Small intestine (tissue), 7 donors: ENCODE results near the gene BATF3. TPM values are rescaled to one million over a fixed set of nuclear protein-coding genes. Genes with fewer than 3 reads are reported as not detected.

ENCODE experiments used
- DNase-seq, 2 donors: peaks; one replicate each; pipeline versions ENCODE4 v3.0.0 to v3.0.0-alpha.2; 2013
- FAIRE-seq: peaks from 2 replicates; lab custom pipeline; 2012; peaks lifted over from hg19 to GRCh38; lab: Jason Lieb, UNC
- H3K27ac ChIP-seq, 3 donors: one replicate each; pipeline ENCODE4 v1.5.1; 2013; ENCODE audit warnings: low read length in 2 of 3, mild to moderate bottlenecking in 2 of 3, control low read depth in 1 of 3, inconsistent platforms in 1 of 3, low read depth in 1 of 3, moderate library complexity in 1 of 3
- H3K27me3 ChIP-seq, 3 donors: one replicate each; pipeline ENCODE4 v1.6.1; 2013; ENCODE audit warnings: low read length in 3 of 3, inconsistent platforms in 1 of 3; ENCODE audit not compliant: control insufficient read depth in 3 of 3, insufficient read depth in 3 of 3
- H3K36me3 ChIP-seq, 3 donors: one replicate each; pipeline ENCODE4 v1.6.1; 2013; ENCODE audit warnings: low read length in 3 of 3, inconsistent platforms in 1 of 3, low read depth in 1 of 3, mild to moderate bottlenecking in 1 of 3, moderate library complexity in 1 of 3; ENCODE audit not compliant: control insufficient read depth in 3 of 3, insufficient read depth in 2 of 3
- H3K4me1 ChIP-seq, 3 donors: one replicate each; pipeline ENCODE4 v1.6.1; 2013; ENCODE audit warnings: low read length in 2 of 3, inconsistent platforms in 1 of 3, low read depth in 1 of 3, mild to moderate bottlenecking in 1 of 3, moderate library complexity in 1 of 3; ENCODE audit not compliant: control insufficient read depth in 3 of 3, insufficient read depth in 2 of 3
- H3K4me3 ChIP-seq, 3 donors: one replicate each; pipeline ENCODE4 v1.5.1; 2013; ENCODE audit warnings: low read length in 3 of 3, control low read depth in 1 of 3, inconsistent platforms in 1 of 3, low read depth in 1 of 3, mild to moderate bottlenecking in 1 of 3, moderate library complexity in 1 of 3
- H3K9me3 ChIP-seq, 2 donors: one replicate each; pipeline ENCODE4 v1.6.1; 2013; ENCODE audit warnings: low read depth in 1 of 2, low read length in 1 of 2; ENCODE audit not compliant: control insufficient read depth in 2 of 2, insufficient read depth in 1 of 2
- WGBS, 3 donors: extraction: QIAGEN DNeasy Blood & Tissue Kit; methylation state at CpG; one replicate each; pipeline ENCODE4 v1.1.7; 2013; 5-methylcytosine and 5-hydroxymethylcytosine counted together
- polyA plus RNA-seq, 4 donors: library from polyadenylated mRNA; stranded (reverse) in 3 of 4; unstranded in 1 of 4; fragments of 200-250 nt in 3 of 4; fragments of 120-200 nt in 1 of 4; gene quantifications; one replicate each; pipeline versions ENCODE4 v1.2.1 to v1.2.3, GENCODE V29; 2013
- donor health status: healthy with polysubstance abuse.
- donor health status: control.
- donor health status: control.
- donor health status: Bipolar disorder and iron deficiency.
- donor health status: healthy.

The BATF3 gene
- polyA plus RNA-seq, 4 donors = 1.5 to 3.8 (median 3.6) TPM; not detected in 1

DNA sequence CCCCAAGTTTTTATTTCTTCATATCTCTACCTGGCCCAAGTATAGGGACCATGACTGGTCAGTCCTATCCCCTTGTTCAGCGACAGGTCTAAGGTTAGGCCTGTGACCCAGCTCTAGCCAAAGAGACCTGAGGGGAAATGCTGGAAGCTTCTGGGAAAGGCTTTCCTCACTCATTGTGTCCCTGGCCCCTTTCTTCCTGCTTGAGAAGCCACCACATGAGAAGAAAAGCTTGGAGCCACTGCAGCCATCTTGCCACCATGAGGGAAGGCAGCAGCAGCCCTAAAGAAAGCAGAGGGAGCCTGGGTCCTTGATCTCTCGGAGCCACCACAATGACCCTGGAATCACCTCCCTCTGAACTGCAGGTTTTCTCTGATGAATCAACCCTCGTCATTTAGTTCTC, 47.7 kb downstream of the BATF3 start:
- no peak for DNase-seq
- FAIRE-seq = no peak
- Histone ChIP-seq H3K36me3 (no peaks in the 10 kb centered on the region), H3K27ac (no peak overlapping the region), H3K4me3 (no peak overlapping the region), H3K4me1 (peaks cover 0 to under 1% (median 0%) of the 10 kb centered on the region in 3 donors), H3K9me3 (no peaks in the 10 kb centered on the region), H3K27me3 (no peaks in the 10 kb centered on the region)
- 91 to 97% (median 94%) methylated on average over 3 of the region's 3 CpGs for WGBS, 3 donors

DNA sequence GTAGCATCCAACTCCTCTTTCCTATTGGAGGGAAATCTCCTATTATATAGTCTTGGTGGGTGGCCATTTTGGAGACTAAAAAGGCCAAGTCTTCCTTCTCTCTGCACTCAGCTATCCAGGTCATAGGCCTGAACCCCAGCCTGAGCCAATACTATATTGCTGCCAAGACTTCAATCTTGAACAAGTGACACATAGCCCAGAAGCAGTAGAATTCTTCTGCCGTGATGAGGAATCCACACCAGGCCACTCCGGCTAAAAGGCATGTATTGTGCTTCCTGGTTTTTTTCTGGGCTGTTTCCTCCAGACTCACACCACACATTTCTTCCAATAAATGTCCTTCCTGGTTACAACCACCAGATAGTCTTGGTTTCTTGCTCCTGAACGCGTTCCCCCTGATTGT, 48.1 kb downstream of the BATF3 start:
- H3K9me3 ChIP-seq = no peaks in the 10 kb centered on the region
- no peak overlapping the region for H3K4me3 ChIP-seq
- no peaks in the 10 kb centered on the region for H3K36me3 ChIP-seq
- FAIRE-seq (no peak), DNase-seq (no peak)
- H3K27ac ChIP-seq = no peak overlapping the region
- 83 to 89% (median 84%) methylated on average over 4 of the region's 4 CpGs for WGBS, 3 donors
- H3K27me3 ChIP-seq = no peaks in the 10 kb centered on the region
- H3K4me1 ChIP-seq = peaks cover 0 to 5% (median 0%) of the 10 kb centered on the region in 3 donors

DNA sequence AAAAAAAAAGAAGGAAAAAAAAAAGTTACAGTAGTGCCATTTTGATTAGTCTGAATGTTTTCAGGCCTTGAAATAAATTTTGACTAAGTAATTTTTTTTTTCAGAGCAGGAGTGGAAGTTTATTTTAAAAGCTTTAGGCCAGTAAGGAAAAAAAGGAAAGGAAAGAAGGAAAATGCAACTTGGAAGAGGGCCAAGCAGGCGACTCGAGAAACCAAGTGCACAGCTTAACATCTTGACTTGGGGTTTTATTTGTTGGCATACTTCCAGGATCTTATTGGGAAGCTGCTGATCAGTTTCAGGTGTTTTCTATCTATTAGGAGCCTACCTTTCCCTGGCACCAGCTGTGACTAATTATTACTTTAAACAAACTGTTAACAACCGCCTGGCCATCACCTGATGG, 49.4 kb downstream of the BATF3 start:
- DNase-seq = no peak
- 11 to 33% (median 25%) methylated on average over 3 of the region's 3 CpGs for WGBS, 3 donors

DNA sequence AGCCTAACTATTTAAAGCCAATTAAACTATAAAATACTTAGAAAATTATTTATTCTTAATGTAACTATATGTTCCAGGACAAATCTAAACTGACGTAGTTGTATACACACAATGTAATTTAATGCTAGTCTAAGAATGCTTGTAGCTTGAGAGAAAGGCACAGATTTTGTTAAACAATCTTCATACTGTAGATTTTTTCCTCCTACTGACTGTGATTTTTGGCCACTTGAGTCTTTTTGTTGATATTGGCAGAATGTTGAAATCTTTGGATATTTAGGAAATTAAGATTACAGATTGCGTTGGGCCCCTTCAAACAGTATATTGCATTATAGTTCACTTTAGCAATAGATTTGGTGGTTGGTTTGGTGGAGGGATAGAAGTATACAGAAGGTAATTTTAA, 50.6 kb downstream of the BATF3 start:
- DNase-seq = no peak
- no peak for FAIRE-seq
- H3K4me1 ChIP-seq = peaks cover 3 to 30% (median 6%) of the 10 kb centered on the region in 3 donors
- H3K4me3 ChIP-seq = no peak overlapping the region
- no peaks in the 10 kb centered on the region for H3K27me3 ChIP-seq
- no peaks in the 10 kb centered on the region for H3K9me3 ChIP-seq
- H3K27ac ChIP-seq = no peak overlapping the region
- no peaks in the 10 kb centered on the region for H3K36me3 ChIP-seq
- WGBS, 3 donors = 75 to 92% (median 85%) methylated on average over 2 of the region's 2 CpGs

More for the DNA sequence above, 49.4 kb downstream of the BATF3 start:
- Histone ChIP-seq H3K27me3 (no peaks in the 10 kb centered on the region), H3K4me1 (peaks cover 0 to 18% (median 1%) of the 10 kb centered on the region in 3 donors), H3K9me3 (no peaks in the 10 kb centered on the region), H3K36me3 (no peaks in the 10 kb centered on the region), H3K27ac (no peak overlapping the region), H3K4me3 (no peak overlapping the region)
- no peak for FAIRE-seq

DNA sequence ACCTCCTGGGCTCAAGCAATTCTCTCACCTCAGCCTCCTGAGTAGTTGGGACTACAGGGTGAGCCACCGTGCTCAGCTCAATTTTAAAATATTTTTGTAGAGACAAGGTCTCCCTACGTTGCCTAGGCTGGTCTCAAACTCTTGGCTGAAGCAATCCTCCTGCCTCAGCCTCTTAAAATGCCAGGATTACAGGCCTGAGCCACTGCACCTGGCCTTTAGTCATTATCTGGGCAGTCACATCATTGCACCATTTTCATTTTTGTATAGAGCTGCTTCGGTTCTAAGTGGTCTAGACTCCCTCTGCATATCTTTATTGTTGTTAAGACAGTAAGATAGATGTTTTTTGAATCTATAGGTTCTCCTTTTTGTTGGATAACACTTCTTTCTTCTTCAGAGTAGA, 51.2 kb downstream of the BATF3 start:
- Histone ChIP-seq H3K27me3 (no peaks in the 10 kb centered on the region), H3K9me3 (no peaks in the 10 kb centered on the region), H3K36me3 (no peaks in the 10 kb centered on the region), H3K27ac (no peak overlapping the region), H3K4me3 (no peak overlapping the region), H3K4me1 (peaks cover 3 to 35% (median 6%) of the 10 kb centered on the region in 3 donors)
- no peak for FAIRE-seq
- DNase-seq = no peak
- WGBS, 3 donors = 71 to 82% (median 79%) methylated on average over 3 of the region's 3 CpGs

DNA sequence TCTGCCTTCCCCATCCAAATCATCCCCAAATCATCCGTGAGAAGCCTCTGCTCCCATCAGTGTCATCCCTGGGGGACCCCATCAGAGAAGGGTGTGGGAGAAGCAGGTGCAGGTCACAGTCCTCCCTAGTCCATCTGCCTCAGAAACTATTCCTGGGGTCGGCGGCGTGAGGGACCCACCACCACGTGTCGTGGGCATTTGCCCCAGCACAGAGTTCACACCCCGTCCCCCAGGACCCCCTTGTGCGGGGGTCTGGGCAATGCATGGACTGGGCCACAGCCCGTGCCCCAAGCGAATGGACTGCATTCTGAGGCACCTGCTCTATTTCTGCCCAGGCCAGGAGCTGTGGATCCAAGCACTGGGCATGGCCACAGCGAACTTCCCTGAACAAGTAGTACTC, 52.6 kb downstream of the BATF3 start:
- FAIRE-seq (no peak), DNase-seq (no peak)
- H3K4me3 ChIP-seq = no peak overlapping the region
- whole genome bisulfite sequencing, 3 donors = 91 to 97% (median 93%) methylated on average over 11 of the region's 11 CpGs
- H3K4me1 ChIP-seq = peaks cover 3 to 39% (median 6%) of the 10 kb centered on the region in 3 donors
- no peaks in the 10 kb centered on the region for H3K27me3 ChIP-seq
- H3K27ac ChIP-seq = no peak overlapping the region
- H3K36me3 ChIP-seq = no peaks in the 10 kb centered on the region
- H3K9me3 ChIP-seq = no peaks in the 10 kb centered on the region

DNA sequence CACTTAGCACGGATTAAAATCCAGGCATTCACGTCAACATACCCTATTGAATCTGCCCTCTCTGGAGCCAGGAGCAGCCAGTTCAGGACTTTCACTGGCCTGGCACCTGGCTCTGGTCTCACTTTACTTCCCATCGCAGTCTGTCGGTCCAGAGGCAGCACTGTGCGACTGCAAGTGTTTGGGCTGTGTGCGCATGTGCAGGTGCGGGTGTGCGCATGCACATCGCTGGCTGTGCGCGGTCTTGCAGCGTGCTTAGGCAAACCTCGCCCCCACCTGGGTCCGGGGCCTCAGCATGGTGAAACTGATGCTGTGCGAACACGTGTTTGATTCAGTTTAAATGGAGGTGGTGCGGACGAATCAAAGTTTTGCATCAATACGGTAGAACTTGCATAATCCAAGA, 53.1 kb downstream of the BATF3 start:
- FAIRE-seq (no peak), DNase-seq (no peak)
- WGBS, 3 donors = 89 to 91% (median 90%) methylated on average over 19 of the region's 19 CpGs
- Histone ChIP-seq H3K36me3 (no peaks in the 10 kb centered on the region), H3K27ac (no peak overlapping the region), H3K4me1 (peaks cover 3 to 39% (median 6%) of the 10 kb centered on the region in 3 donors), H3K4me3 (no peak overlapping the region), H3K9me3 (no peaks in the 10 kb centered on the region), H3K27me3 (no peaks in the 10 kb centered on the region)

DNA sequence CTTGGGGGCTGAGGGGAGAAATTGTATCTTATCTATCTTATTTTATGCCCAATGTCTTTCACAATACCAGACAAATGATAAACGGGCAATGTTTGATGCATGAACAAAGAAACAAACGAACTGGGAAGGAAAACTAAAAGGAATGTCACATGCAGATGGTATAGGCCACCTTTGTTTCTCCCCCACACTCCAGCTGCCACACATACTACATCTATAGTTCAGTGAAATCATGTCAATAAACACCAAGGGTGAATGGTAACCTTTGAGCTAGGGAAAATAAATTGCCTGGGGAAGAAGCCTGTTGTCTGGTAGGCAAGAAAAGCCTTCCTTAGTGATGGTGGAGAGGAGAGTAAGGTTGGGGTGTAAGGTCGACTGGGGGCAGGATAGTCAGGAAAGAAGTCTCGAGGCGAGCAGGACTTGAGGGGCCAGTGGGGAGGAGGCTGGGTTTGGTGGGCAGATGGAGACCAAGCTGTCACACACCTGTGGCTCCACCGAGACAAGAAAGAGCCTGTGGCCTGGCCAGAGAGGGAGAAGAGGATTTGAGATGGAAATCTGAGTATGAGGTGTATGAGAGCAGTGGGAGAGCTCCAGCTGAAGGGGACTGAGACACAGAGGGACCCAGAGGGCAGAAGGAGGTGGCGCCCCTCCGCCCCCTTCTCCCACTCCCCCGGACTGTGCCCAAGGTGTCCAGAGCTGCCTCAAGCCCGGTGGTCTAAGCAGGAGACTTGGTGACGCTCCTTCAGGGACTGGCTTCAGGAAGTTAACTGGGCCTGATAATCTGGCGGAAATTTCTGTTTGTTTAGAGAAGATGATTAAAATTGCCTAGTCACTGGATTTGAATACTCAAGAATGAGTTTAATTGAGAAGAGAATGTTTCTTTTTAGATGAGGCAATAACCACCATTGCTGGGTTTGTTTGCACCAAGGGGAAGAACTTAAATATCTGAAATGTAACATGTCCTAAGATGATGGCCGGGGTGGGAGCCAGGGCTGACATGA, 53.8 kb downstream of the BATF3 start:
- WGBS, 3 donors = 50 to 70% (median 61%) methylated on average over 12 to 13 of the region's 13 CpGs
- no peak for FAIRE-seq

More for the DNA sequence above, 53.8 kb downstream of the BATF3 start:
- Histone ChIP-seq H3K9me3 (no peaks in the 10 kb centered on the region), H3K36me3 (no peaks in the 10 kb centered on the region), H3K4me1 (peaks cover 3 to 39% (median 6%) of the 10 kb centered on the region in 3 donors), H3K4me3 (no peak overlapping the region), H3K27me3 (no peaks in the 10 kb centered on the region), H3K27ac (peak overlapping the region in 1 of 3 donors; percentile 58)
- peak; percentile 37 to 80 for DNase-seq
